Posterior cingulate gyrus (tissue), 11 donors: ENCODE results near the gene TIGAR.

ENCODE experiments used
- DNase-seq, 10 donors: peaks; one replicate each; pipeline versions ENCODE4 v3.0.0 to v3.0.0-alpha.2; 2020 to 2021; ENCODE audit warnings: mixed read lengths in 3 of 10
- intact Hi-C: fragments of 100-400 bp; cut with DNase I; formaldehyde crosslinking; loops from one replicate; pipeline ENCODE4 v1.15.1; 2023

TIGAR gene

GRCh38 chr12:4282103-4282891 is 38.7 kb upstream of the TIGAR start:
- peak in 1 of 10 donors; percentile 71 for DNase-seq

GRCh38 chr12:4282892-4283511 is 38.0 kb upstream of the TIGAR start:
- DNase-seq, result no peak
- intact Hi-C loops, result no loop called here

More at GRCh38 chr12:4282103-4282891, 38.7 kb upstream of the TIGAR start:
- intact Hi-C loops, result no loop called here

GRCh38 chr12:4283512-4284255 is 37.3 kb upstream of the TIGAR start:
- DNase-seq, result peak in 3 of 10 donors; percentile 12 to 89 (median 76)
- intact Hi-C loops, result no loop called here

- intact Hi-C loops, result no loop called here
- DNase-seq, result no peak
Measured at GRCh38 chr12:4284306-4284705, 36.7 kb upstream of the TIGAR start.

- intact Hi-C loops, result no loop called here
- DNase-seq, result no peak
Measured at GRCh38 chr12:4285070-4285469, 35.9 kb upstream of the TIGAR start.

GRCh38 chr12:4286228-4286627 is 34.8 kb upstream of the TIGAR start:
- peak in 1 of 10 donors; percentile 80 for DNase-seq
- intact Hi-C loops, result no loop called here

GRCh38 chr12:4286771-4287317 is 34.2 kb upstream of the TIGAR start:
- peak in 1 of 10 donors; percentile 81 for DNase-seq

GRCh38 chr12:4287325-4288211 is 33.4 kb upstream of the TIGAR start:
- intact Hi-C loops, result no loop called here
- DNase-seq, result no peak

More at GRCh38 chr12:4286771-4287317, 34.2 kb upstream of the TIGAR start:
- intact Hi-C loops, result no loop called here

- peak in 1 of 10 donors; percentile 80 for DNase-seq
- intact Hi-C loops, result no loop called here
Measured at GRCh38 chr12:4288296-4289131, 32.5 kb upstream of the TIGAR start.

GRCh38 chr12:4289231-4289878 is 31.7 kb upstream of the TIGAR start:
- peak in 2 of 10 donors; percentile 83 to 85 for DNase-seq
- intact Hi-C loops, result no loop called here

- intact Hi-C loops, result no loop called here
- DNase-seq, result peak in 2 of 10 donors; percentile 77 to 78
Measured at GRCh38 chr12:4289998-4290790, 30.8 kb upstream of the TIGAR start.

- peak in 1 of 10 donors; percentile 75 for DNase-seq
Measured at GRCh38 chr12:4292341-4293073, 28.5 kb upstream of the TIGAR start.

GRCh38 chr12:4293299-4293965 is 27.6 kb upstream of the TIGAR start:
- DNase-seq, result peak in 1 of 10 donors; percentile 67
- intact Hi-C loops, result no loop called here

More at GRCh38 chr12:4292341-4293073, 28.5 kb upstream of the TIGAR start:
- intact Hi-C loops, result no loop called here

- DNase-seq, result peak in 3 of 10 donors; percentile 13 to 86 (median 84)
- intact Hi-C loops, result no loop called here
Measured at GRCh38 chr12:4293966-4294505, 27.0 kb upstream of the TIGAR start.

GRCh38 chr12:4296751-4297150 is 24.3 kb upstream of the TIGAR start:
- intact Hi-C loops, result no loop called here
- DNase-seq, result no peak

GRCh38 chr12:4297617-4298016 is 23.4 kb upstream of the TIGAR start:
- intact Hi-C loops, result no loop called here
- DNase-seq, result peak in 1 of 10 donors; percentile 72
